Gastrocnemius medialis (tissue), 4 donors: ENCODE data around the gene CCDC192. TPM values are rescaled to one million over a fixed set of nuclear protein-coding genes. Genes with fewer than 3 reads are reported as not detected.

Experiments used
- ATAC-seq, 2 donors: fragments of 150-250 bp; one replicate each; pipeline ENCODE4 v1.9.1; 2016
- DNase-seq, 2 donors: peaks; one replicate each; pipeline ENCODE4 v3.0.0-alpha.2; 2019
- H3K27ac ChIP-seq, 4 donors: fragments of 200-600 bp; sonication (generic); 1 replicate in 1 of 4; 2 replicates in 3 of 4; pipeline ENCODE4 v1.5.1; 2016 to 2018; ENCODE audit warnings: mild to moderate bottlenecking in 2 of 4, moderate library complexity in 1 of 4
- H3K27me3 ChIP-seq, 3 donors: fragments of 200-600 bp; sonication (generic) in 2 of 3; 1 replicate in 1 of 3; 2 replicates in 2 of 3; pipeline versions ENCODE4 v1.5.1 to v1.6.0; 2016 to 2019; ENCODE audit warnings: mild to moderate bottlenecking in 1 of 3, moderate library complexity in 1 of 3
- H3K36me3 ChIP-seq, 2 donors: fragments of 200-600 bp; sonication (generic) in 1 of 2; one replicate each; pipeline ENCODE4 v1.5.1; 2017 to 2018
- H3K4me1 ChIP-seq, 2 donors: fragments of 200-600 bp; sonication (generic) in 1 of 2; one replicate each; pipeline ENCODE4 v1.5.1; 2016 to 2017; ENCODE audit warnings: mild to moderate bottlenecking in 2 of 2
- H3K4me3 ChIP-seq, 4 donors: fragments of 200-600 bp; sonication (generic) in 3 of 4; 1 replicate in 1 of 4; 2 replicates in 3 of 4; pipeline ENCODE4 v1.5.1; 2016 to 2019; ENCODE audit warnings: mild to moderate bottlenecking in 2 of 4
- H3K9me3 ChIP-seq, 3 donors: fragments of 200-600 bp; sonication (generic) in 2 of 3; 1 replicate in 1 of 3; 2 replicates in 2 of 3; pipeline ENCODE4 v1.5.1; 2016 to 2019
- CTCF ChIP-seq, 5 experiments: fragments of 450-650 bp in 3 of 5; fragments of 200-600 bp in 2 of 5; sonication (generic) in 2 of 5; IDR thresholded peaks in 4 of 5; conservative IDR thresholded peaks in 1 of 5; 1 replicate in 4 of 5; 2 replicates in 1 of 5; pipeline ENCODE4 v1.5.1; 2016 to 2019; ENCODE audit warnings: antibody characterized with exemption in 5 of 5, mild to moderate bottlenecking in 3 of 5, moderate library complexity in 3 of 5
- POLR2A ChIP-seq, 2 donors: fragments of 450-650 bp; IDR thresholded peaks; one replicate each; pipeline ENCODE4 v1.6.1; 2017; ENCODE audit warnings: antibody characterized with exemption in 2 of 2, mild to moderate bottlenecking in 2 of 2, moderate library complexity in 2 of 2
- in situ Hi-C, 4 donors: fragments of 200-750 bp; cut with MboI; loops; one replicate each; pipeline versions ENCODE4 v1.15.0 to v1.8.0; 2017; ENCODE audit warnings: low sequenced_read_pairs in 4 of 4
- intact Hi-C: fragments of 100-400 bp; cut with DNase I; formaldehyde crosslinking; loops from one replicate; pipeline ENCODE4 v1.15.1; 2023; ENCODE audit warnings: low total_unique reads
- total RNA-seq, 4 donors: library from RNA; depleted of rRNA; stranded (reverse); fragments of >200 nt; gene quantifications; one replicate each; pipeline versions ENCODE4 v1.1.0 to v1.2.3, GENCODE V29; 2016

CCDC192 gene
- total RNA-seq, 4 donors from 2014 or later = not detected

- TF ChIP-seq CTCF (IDR thresholded peaks at IDR 0.05 in 4 of 5, conservative IDR thresholded peaks at IDR 0.05 in 1 of 5) = no peak
- TF ChIP-seq POLR2A (IDR thresholded peaks at IDR 0.05) = no peak
- intact Hi-C loops (no loop called here), in situ Hi-C loops (no loop called here)
- no peak overlapping the region for H3K4me3 ChIP-seq
- no peaks in the 10 kb centered on the region for H3K4me1 ChIP-seq
- no peaks in the 10 kb centered on the region for H3K27me3 ChIP-seq
- ATAC-seq (no peak), DNase-seq (no peak)
- H3K36me3 ChIP-seq = no peaks in the 10 kb centered on the region
- H3K9me3 ChIP-seq = no peaks in the 10 kb centered on the region
- H3K27ac ChIP-seq = no peak overlapping the region
Observed at GRCh38 chr5:127820910-127821553, 117.8 kb downstream of the CCDC192 start.

DNA sequence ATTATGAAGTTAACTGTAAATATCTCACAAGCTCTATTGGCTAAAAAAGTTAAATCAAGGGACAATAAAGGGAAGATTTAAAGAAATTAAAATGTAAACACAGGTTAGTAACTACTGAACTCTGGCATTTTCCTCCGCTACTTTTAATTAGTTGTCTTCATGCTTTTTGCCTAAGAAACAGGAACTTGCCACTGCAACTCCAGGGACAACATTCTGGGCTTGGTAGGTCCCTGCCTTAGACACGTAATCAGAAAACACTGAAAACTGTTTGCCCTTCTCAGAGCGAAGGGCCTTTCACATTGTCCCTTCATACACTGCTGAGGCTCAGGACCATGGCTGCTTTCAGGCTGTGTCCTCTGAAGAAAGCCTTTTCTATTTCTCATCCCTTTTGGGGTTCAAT, 118.7 kb downstream of the CCDC192 start:
- TF ChIP-seq CTCF (IDR thresholded peaks at IDR 0.05 in 4 of 5, conservative IDR thresholded peaks at IDR 0.05 in 1 of 5) (no peak), POLR2A (IDR thresholded peaks at IDR 0.05) (no peak)
- H3K27me3 ChIP-seq = no peaks in the 10 kb centered on the region
- intact Hi-C loops = no loop called here
- H3K27ac ChIP-seq = no peak overlapping the region
- H3K36me3 ChIP-seq = no peaks in the 10 kb centered on the region
- in situ Hi-C loops = no loop called here
- H3K4me3 ChIP-seq = no peak overlapping the region
- H3K9me3 ChIP-seq = no peaks in the 10 kb centered on the region
- ATAC-seq (no peak), DNase-seq (no peak)
- H3K4me1 ChIP-seq = no peaks in the 10 kb centered on the region

- H3K9me3 ChIP-seq = no peaks in the 10 kb centered on the region
- no peaks in the 10 kb centered on the region for H3K27me3 ChIP-seq
- H3K27ac ChIP-seq = peak overlapping the region in 2 of 4 donors; percentile 24 to 42
- DNase-seq (no peak), ATAC-seq (peak; percentile 36 to 54)
- H3K36me3 ChIP-seq = no peaks in the 10 kb centered on the region
- intact Hi-C loops (no loop called here), in situ Hi-C loops (no loop called here)
- no peak for TF ChIP-seq POLR2A (IDR thresholded peaks at IDR 0.05)
- no peak for TF ChIP-seq CTCF (IDR thresholded peaks at IDR 0.05 in 4 of 5, conservative IDR thresholded peaks at IDR 0.05 in 1 of 5)
- H3K4me3 ChIP-seq = no peak overlapping the region
- no peaks in the 10 kb centered on the region for H3K4me1 ChIP-seq
Observed at GRCh38 chr5:127824126-127824525, 120.9 kb downstream of the CCDC192 start.

DNA sequence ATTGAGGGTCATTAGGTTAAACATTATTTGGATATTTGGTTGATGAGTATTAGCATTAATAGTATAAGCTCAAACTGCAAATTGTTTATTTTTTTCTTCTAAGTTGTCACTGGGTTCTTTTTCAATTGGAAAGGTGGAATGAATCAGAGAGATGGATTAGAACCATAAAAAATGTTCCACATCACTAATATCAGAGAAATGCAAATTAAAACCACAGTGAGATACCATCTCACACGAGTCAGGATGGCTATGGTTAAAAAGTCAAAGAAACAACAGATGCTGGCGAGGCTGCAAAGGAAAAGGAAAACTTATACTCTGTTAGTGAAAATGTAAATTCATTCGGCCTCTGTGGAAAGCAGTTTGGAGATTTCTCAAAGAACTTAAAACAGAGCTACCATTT, 122.8 kb downstream of the CCDC192 start:
- H3K4me3 ChIP-seq = no peak overlapping the region
- TF ChIP-seq CTCF (IDR thresholded peaks at IDR 0.05 in 4 of 5, conservative IDR thresholded peaks at IDR 0.05 in 1 of 5) (no peak), POLR2A (IDR thresholded peaks at IDR 0.05) (no peak)
- peaks cover 10 to 12% of the 10 kb centered on the region in 2 donors for H3K4me1 ChIP-seq
- H3K27ac ChIP-seq = no peak overlapping the region
- no peaks in the 10 kb centered on the region for H3K9me3 ChIP-seq
- no peaks in the 10 kb centered on the region for H3K36me3 ChIP-seq
- in situ Hi-C loops (no loop called here), intact Hi-C loops (no loop called here)
- ATAC-seq (no peak), DNase-seq (no peak)
- H3K27me3 ChIP-seq = no peaks in the 10 kb centered on the region

DNA sequence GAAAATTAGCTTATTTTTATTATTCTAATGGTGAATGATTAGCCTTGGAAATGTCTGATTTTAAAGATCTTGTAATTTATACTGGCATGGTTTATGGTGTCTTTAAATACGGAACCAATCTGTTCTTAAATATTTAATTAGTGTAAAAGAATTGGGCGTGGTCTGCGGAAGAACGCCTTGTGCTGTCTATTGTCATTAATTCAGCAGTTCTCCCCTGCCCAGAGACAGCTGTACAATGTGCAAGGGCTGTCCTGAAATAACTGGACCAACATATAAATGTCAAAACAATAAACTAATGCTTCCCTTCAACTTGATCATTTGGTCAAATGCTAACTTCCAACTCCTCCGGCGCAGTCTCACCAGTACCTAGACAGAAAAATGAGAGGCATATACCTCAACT, 124.3 kb downstream of the CCDC192 start:
- Histone ChIP-seq H3K9me3 (no peaks in the 10 kb centered on the region), H3K4me3 (no peak overlapping the region), H3K27me3 (no peaks in the 10 kb centered on the region), H3K27ac (no peak overlapping the region), H3K4me1 (peaks cover 14 to 20% of the 10 kb centered on the region in 2 donors), H3K36me3 (no peaks in the 10 kb centered on the region)
- TF ChIP-seq POLR2A (IDR thresholded peaks at IDR 0.05) (no peak), CTCF (IDR thresholded peaks at IDR 0.05 in 4 of 5, conservative IDR thresholded peaks at IDR 0.05 in 1 of 5) (no peak)
- DNase-seq (no peak), ATAC-seq (no peak)
- in situ Hi-C loops (no loop called here), intact Hi-C loops (no loop called here)
